Lower lobe of right lung (tissue), 2 donors: ENCODE results near the gene PDF. TPM values are rescaled to one million over a fixed set of nuclear protein-coding genes. Genes with fewer than 3 reads are reported as not detected.
"Not testable (repeated sequence)": the region's sequence is repeated elsewhere in the genome, so short reads cannot be mapped to it uniquely, and the experiment has no call there.

Source experiments
- ATAC-seq, 2 donors: fragments of 200-7000 bp; cut with Tn5 transposase; one replicate each; pipeline ENCODE4 v1.9.1; 2020 to 2022; ENCODE audit warnings: mild to moderate bottlenecking in 2 of 2, moderate library complexity in 2 of 2
- DNase-seq: peaks from one replicate; pipeline ENCODE4 v3.0.0-alpha.2; 2020
- H3K27ac ChIP-seq: fragments of 200-600 bp; one replicate; pipeline ENCODE4 v1.8.0; 2022
- H3K27me3 ChIP-seq: fragments of 200-600 bp; one replicate; pipeline ENCODE4 v1.8.0; 2022; ENCODE audit warnings: low read depth
- H3K36me3 ChIP-seq: fragments of 200-600 bp; one replicate; pipeline ENCODE4 v1.8.0; 2022; ENCODE audit warnings: mild to moderate bottlenecking
- H3K4me1 ChIP-seq: fragments of 200-600 bp; one replicate; pipeline ENCODE4 v1.8.0; 2022
- H3K4me3 ChIP-seq: fragments of 200-600 bp; one replicate; pipeline ENCODE4 v1.8.0; 2022; ENCODE audit warnings: mild to moderate bottlenecking
- H3K9me3 ChIP-seq: fragments of 200-600 bp; one replicate; pipeline ENCODE4 v1.8.0; 2022
- CTCF ChIP-seq: fragments of 200-600 bp; IDR thresholded peaks from one replicate; pipeline ENCODE4 v1.8.0; 2022; ENCODE audit warnings: antibody characterized with exemption, mild to moderate bottlenecking
- intact Hi-C: fragments of 100-400 bp; cut with DNase I; formaldehyde crosslinking; loops from one replicate; pipeline ENCODE4 v1.11.0; 2022
- total RNA-seq: library from RNA; stranded (reverse); fragmentation: NEBNext Ultra II Directional; extraction: Animal tissue kit (Norgen Biotek cat#: 25700); gene quantifications from one replicate; pipeline ENCODE4 v1.2.1, GENCODE V29; 2021
- donor health status: DM: no; HTN: yes; CAD: no; lungs with severe emphysema.

PDF gene
- total RNA-seq, 1 donor from 2014 or later = 6.3 TPM

GRCh38 chr16:69363281-69363717, 32.9 kb upstream of the PDF start:
- DNase-seq (peak; percentile 82), ATAC-seq (peak; percentile 93 to 97)
- H3K27ac ChIP-seq = no peak overlapping the region

GRCh38 chr16:69360070-69360469, 29.7 kb upstream of the PDF start:
- H3K4me3 ChIP-seq, DNase-seq, ATAC-seq, H3K27me3 ChIP-seq, H3K27ac ChIP-seq, H3K9me3 ChIP-seq, H3K4me1 ChIP-seq, intact Hi-C loops: not testable (repeated sequence)
- peaks cover 62% of the 10 kb centered on the region for H3K36me3 ChIP-seq

More at GRCh38 chr16:69363281-69363717, 32.9 kb upstream of the PDF start:
- H3K4me3 ChIP-seq = no peak overlapping the region
- peaks cover 7% of the 10 kb centered on the region for H3K4me1 ChIP-seq
- TF ChIP-seq CTCF = no peak
- intact Hi-C loops = no loop called here
- H3K36me3 ChIP-seq = peaks cover 68% of the 10 kb centered on the region
- H3K9me3 ChIP-seq = no peaks in the 10 kb centered on the region
- H3K27me3 ChIP-seq = no peaks in the 10 kb centered on the region

- no peak within 1 kb of the TSS for H3K27ac ChIP-seq
- no peaks in the 10 kb centered on the region for H3K9me3 ChIP-seq
- no peaks in the 10 kb centered on the region for H3K27me3 ChIP-seq
- H3K4me3 ChIP-seq = no peak within 1 kb of the TSS
- H3K36me3 ChIP-seq = peaks cover 45% of the 10 kb centered on the region
- no peaks in the 10 kb centered on the region for H3K4me1 ChIP-seq
- no peak for TF ChIP-seq CTCF
- ATAC-seq = peak in 1 of 2 donors; percentile 62
- intact Hi-C loops = no loop called here
- DNase-seq = no peak
These were observed 21.1 kb upstream of the PDF start, which contains the start of gene TMED6 for GRCh38 chr16:69351309-69352027. TMED6 (minus strand) TSS chr16:69351786; CDS start chr16:69351753, 33 bp downstream.

GRCh38 chr16:69350536-69351133, 20.2 kb upstream of the PDF start:
- intact Hi-C loops = no loop called here
- TF ChIP-seq CTCF = no peak

GRCh38 chr16:69349536-69349935, 19.1 kb upstream of the PDF start:
- H3K27ac ChIP-seq = no peak overlapping the region
- peaks cover 25% of the 10 kb centered on the region for H3K36me3 ChIP-seq
- no peak for TF ChIP-seq CTCF
- intact Hi-C loops = no loop called here
- no peaks in the 10 kb centered on the region for H3K4me1 ChIP-seq
- no peak for DNase-seq
- no peak for ATAC-seq
- no peaks in the 10 kb centered on the region for H3K27me3 ChIP-seq
- H3K4me3 ChIP-seq = no peak overlapping the region
- H3K9me3 ChIP-seq = no peaks in the 10 kb centered on the region

More at GRCh38 chr16:69350536-69351133, 20.2 kb upstream of the PDF start:
- no peak overlapping the region for H3K27ac ChIP-seq
- DNase-seq (no peak), ATAC-seq (peak; percentile 58 to 79)
- peaks cover 36% of the 10 kb centered on the region for H3K36me3 ChIP-seq
- no peaks in the 10 kb centered on the region for H3K27me3 ChIP-seq
- H3K4me1 ChIP-seq = no peaks in the 10 kb centered on the region
- no peak overlapping the region for H3K4me3 ChIP-seq
- no peaks in the 10 kb centered on the region for H3K9me3 ChIP-seq

- Histone ChIP-seq H3K4me1 (no peaks in the 10 kb centered on the region), H3K9me3 (no peaks in the 10 kb centered on the region), H3K27ac (no peak overlapping the region), H3K36me3 (peaks cover 25% of the 10 kb centered on the region), H3K27me3 (no peaks in the 10 kb centered on the region), H3K4me3 (no peak overlapping the region)
- DNase-seq = no peak
- intact Hi-C loops = no loop called here
- ATAC-seq = no peak
- no peak for TF ChIP-seq CTCF
These were observed 17.8 kb upstream of the PDF start for GRCh38 chr16:69348222-69348621.
